Fibroblast of skin of left biceps (primary cell): ENCODE data around the gene IFNGR1.

Experiments
- DNase-seq, 2 experiments: peaks; one replicate each; pipeline ENCODE4 v3.0.0-alpha.2; 2013; ENCODE audit warnings: low read depth in 2 of 2

The IFNGR1 gene

DNA sequence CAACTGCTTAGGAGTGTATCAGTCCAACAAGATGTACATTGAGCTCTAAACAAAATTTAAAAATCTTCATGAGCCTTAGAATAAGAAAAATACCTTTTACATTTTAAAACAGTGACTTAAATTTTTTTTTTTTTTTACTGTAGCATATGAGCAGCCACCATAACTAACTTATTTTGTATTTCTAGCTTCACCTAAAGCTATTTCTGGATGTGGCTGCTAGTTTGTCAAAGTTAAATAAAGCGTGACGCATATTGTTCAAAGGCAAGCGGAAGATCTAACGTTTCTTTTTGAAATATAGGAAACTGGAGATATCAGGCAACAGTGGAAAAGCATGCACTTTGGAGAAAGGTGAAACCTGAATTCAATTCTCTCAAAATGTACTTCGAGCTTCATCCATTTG, 42.5 kb downstream of the IFNGR1 start:
- no peak for DNase-seq

DNA sequence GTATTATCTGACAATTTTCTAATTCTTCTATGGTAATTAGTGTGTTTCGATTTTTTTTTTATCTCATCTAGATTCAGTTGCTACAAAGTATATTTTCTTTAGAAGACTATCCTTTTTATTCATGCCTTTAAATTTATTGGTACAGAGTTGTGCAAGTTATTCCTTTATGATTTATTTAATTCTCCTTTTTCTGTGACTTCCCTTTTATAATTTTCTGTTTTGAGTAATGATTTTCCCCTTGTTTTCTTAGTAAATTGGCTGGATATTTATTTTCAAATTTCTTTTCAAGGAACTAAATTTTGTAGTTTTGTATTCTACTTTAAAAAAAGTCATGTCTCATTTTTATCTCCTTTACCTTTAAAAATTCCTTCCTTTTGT, 43.3 kb downstream of the IFNGR1 start:
- no peak for DNase-seq

DNA sequence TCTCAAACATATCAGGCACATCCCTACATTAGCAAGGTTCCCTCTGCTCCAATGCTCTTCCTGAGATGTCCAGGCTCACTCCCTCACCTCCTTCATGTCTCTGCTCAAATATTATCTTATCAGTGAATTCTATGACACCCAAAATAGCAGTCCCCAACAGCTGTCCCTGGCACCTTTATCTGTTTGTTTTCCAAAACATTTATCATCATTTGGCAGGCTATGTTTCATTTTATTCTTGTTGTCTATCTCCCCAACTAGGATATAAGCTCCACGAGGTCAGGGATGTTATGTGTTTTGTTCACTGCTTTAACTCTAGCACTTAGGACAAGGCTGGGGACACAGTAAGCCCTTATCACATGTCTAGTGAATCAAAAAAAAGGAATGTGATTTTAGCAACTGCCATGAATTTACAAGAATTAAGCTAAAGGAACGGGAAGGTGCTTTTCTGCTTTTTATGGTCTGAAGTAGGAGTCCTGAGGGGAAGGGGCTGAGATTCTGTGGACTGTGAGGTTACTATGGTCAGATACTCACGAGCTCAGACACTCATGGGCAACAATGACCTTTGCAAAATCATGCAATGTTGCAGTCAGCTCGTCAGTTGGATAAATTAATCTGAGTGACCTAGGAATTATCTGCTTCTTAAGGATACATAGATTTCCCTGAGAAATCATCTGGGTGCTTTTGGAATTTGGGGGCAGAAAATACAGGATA, 43.9 kb downstream of the IFNGR1 start:
- DNase-seq, result no peak

GRCh38 chr6:137173501-137173900, 45.7 kb downstream of the IFNGR1 start, which contains the start of gene IL22RA2:
Gene IL22RA2 (minus strand): TSS chr6:137173644. CDS start chr6:137161749, 11,895 bp downstream.
- DNase-seq, result no peak

- DNase-seq, result no peak
Observed at GRCh38 chr6:137172734-137173431, 46.3 kb downstream of the IFNGR1 start.

DNA sequence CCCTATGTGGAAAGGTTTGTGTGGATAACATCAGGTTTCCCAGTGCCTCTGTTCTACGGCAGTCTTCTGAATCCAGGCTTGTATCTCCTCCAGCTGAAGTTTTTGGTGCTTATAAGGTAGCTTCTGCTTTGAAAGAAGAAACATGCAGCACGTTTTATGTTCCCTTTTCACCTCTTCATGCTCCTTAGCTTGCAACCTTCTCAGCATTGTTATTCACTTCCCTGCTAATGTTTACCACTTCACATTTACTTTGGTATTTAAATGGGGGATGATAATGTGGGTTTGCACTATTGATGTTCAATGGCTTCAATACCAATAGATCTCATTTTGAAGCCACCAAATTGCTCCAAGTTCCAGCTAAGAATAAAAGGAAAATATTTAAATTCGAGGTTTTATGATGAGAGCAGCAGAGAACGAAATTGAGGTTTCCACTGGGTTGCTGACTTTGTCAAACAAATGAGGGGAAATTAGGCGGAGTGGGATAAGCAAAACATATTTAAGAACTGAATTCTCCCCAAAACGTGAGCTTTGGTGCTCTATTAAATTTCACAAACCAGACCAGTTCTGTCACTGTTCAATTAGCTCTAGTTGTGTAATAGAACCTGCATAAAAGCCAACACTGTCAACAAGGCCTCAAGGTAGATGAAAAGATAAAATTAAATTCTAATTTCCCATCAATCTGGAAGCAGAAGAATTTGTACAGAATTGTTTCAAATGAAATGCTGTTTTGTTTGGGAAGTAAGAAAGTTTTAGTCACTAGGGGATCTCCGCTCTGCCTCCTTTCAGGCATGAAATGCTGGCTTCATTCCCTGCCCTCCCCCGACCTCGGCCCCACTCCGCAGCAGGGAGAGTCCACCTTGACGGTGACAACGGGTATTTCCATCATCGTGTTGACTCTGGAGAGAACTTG, 47.1 kb downstream of the IFNGR1 start:
- no peak for DNase-seq

DNA sequence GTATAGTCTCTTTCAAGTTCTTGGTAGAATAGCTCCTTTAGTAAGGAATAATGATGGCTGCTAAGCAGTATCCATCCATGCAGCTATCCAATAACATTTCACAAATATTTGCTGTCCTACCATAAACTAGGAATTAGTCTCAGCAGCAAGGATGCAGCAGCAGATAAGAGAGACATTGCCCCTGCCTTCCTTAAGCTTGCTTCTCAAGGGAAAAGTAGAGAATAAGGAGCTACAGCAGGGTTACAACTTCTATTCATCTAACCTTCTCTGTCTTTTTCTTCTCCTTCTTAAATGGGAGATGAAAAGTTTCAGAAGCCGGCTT, 48.2 kb downstream of the IFNGR1 start:
- DNase-seq, result no peak

- DNase-seq, result no peak
Observed at GRCh38 chr6:137170266-137171052, 48.7 kb downstream of the IFNGR1 start.

GRCh38 chr6:137167702-137168377, 51.3 kb downstream of the IFNGR1 start:
- DNase-seq, result no peak

GRCh38 chr6:137166247-137167098, 52.7 kb downstream of the IFNGR1 start:
- no peak for DNase-seq

GRCh38 chr6:137165375-137166246, 53.6 kb downstream of the IFNGR1 start:
- no peak for DNase-seq

GRCh38 chr6:137163732-137164318, 55.4 kb downstream of the IFNGR1 start:
- no peak for DNase-seq

DNA sequence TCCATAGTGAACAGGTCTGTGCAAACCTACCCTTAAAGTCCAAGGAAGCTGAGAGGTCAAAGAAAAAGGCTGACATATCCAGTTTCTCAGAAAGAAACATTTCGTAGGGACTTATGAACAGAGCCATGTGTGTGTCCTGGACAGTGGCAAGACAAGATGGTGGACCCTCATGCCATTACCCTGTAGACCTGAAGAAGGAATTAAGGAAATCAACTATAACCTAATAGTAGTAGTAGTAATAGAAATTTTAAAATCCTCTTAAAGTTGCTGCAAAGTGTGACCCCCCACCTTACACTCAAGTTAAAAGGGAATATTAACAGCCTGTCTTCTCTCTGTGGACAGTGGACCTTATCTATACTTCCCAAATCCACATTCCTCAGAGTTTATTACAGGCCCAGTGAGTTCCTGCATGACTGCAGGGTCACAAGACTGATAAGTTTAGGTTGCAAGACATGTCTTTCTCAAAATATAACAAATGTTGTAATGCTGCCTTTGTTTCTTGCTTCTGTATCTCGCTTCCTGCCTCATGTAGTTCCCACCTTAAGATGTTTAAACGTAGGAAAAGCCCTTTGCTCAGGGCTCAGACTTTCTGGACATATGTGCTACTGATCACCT, 56.4 kb downstream of the IFNGR1 start:
- no peak for DNase-seq

DNA sequence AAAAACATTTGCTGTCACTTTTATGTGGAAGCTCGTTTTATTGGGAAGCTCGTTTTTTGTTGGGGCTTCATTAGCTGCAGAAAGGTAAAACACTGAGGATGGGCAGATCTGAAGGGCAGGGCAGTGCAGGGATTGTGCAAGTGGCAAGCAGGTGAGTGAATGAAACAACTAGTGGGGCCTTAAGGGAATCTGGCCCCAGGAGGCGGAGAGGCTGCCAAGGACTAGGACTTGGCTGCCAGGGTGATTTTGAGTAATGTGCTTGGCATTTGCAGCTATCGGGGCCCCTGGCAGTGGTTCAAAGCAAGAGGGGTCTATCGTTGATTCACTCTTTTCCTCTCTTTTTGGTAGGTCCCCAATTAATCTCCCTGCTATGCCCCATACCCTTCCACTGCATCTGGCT, 57.2 kb downstream of the IFNGR1 start:
- DNase-seq, result no peak

GRCh38 chr6:137160763-137161162, 58.4 kb downstream of the IFNGR1 start:
- DNase-seq, result no peak

- DNase-seq, result no peak
Observed at GRCh38 chr6:137159912-137160311, 59.3 kb downstream of the IFNGR1 start.

DNA sequence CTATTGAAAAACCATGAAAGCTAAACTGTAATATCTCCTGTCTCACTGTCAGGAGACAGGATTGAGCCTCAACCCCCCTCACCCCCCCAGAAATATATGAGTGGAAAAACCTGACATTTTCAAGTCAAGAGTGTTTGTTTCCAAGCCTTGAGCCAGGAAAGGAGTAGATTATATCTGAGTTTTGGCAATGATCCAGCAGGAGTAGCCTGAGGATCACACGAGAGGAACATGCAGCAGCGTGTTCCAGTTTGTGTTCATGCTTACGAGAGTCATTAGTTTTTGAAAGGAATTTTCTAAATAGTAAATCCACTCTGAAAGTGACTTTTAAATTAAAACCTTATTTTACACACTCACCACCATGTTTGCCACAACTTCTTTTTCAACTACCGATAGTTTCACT, 61.6 kb downstream of the IFNGR1 start:
- no peak for DNase-seq

GRCh38 chr6:137156650-137157049, 62.5 kb downstream of the IFNGR1 start:
- no peak for DNase-seq
